Measurements from ENCODE around the gene SCAMP4.

SCAMP4 gene

GRCh38 chr19:1967087-1967608 lies 61.9 kb downstream of the SCAMP4 start:
- DNase-seq: peak; percentile 17

GRCh38 chr19:1968279-1969175 lies 63.3 kb downstream of the SCAMP4 start:
- no peak for DNase-seq

- no peak for DNase-seq
Measured at GRCh38 chr19:1969176-1970002, 64.2 kb downstream of the SCAMP4 start.

GRCh38 chr19:1970003-1970805 lies 65.0 kb downstream of the SCAMP4 start:
- no peak for DNase-seq

GRCh38 chr19:1970806-1971502 lies 65.8 kb downstream of the SCAMP4 start:
- DNase-seq: no peak

GRCh38 chr19:1974381-1975161 lies 69.4 kb downstream of the SCAMP4 start:
- no peak for DNase-seq

- no peak for DNase-seq
Measured at GRCh38 chr19:1975162-1975480, 69.9 kb downstream of the SCAMP4 start.

Measured in stimulated activated CD4-positive, alpha-beta T cell treated with anti-CD3 and anti-CD28 coated beads, Interleukin-4, amount 100 ng/mL, for 24 hours (primary cell).